Activated T-helper 17 cell treated with anti-CD3 and anti-CD28 coated beads, Interleukin-2, amount 50 U/mL, for 72 hours (primary cell): Measurements from ENCODE around the gene BCL11B. TPM values are rescaled to one million over a fixed set of nuclear protein-coding genes. Genes with fewer than 3 reads are reported as not detected.
A peak's percentile ranks its signal among the peaks of the same experiment; 100 is the strongest.

ENCODE experiments used
- ATAC-seq: fragments of 150-1000 bp; cut with Tn5 transposase; replicated peaks from 2 replicates; pipeline ENCODE4 v1.10.0; 2021; ENCODE audit warnings: mild to moderate bottlenecking, moderate library complexity
- H3K27ac Mint-ChIP-seq: one replicate; pipeline ENCODE4 v1.8.0; 2022; ENCODE audit warnings: mixed read lengths
- H3K27me3 Mint-ChIP-seq: one replicate; pipeline ENCODE4 v1.8.0; 2022; ENCODE audit warnings: mixed read lengths
- H3K36me3 Mint-ChIP-seq: one replicate; pipeline ENCODE4 v1.8.0; 2022; ENCODE audit warnings: low read depth, mild to moderate bottlenecking, mixed read lengths
- H3K4me1 Mint-ChIP-seq: one replicate; pipeline ENCODE4 v1.8.0; 2022; ENCODE audit warnings: mixed read lengths
- H3K4me3 Mint-ChIP-seq: one replicate; pipeline ENCODE4 v1.8.0; 2022; ENCODE audit warnings: mild to moderate bottlenecking, mixed read lengths
- H3K9me3 Mint-ChIP-seq: one replicate; pipeline ENCODE4 v1.8.0; 2022; ENCODE audit warnings: mixed read lengths
- total RNA-seq, 2 donors: library from RNA; stranded (reverse); gene quantifications; one replicate each; pipeline ENCODE4 v1.2.3, GENCODE V29; 2022

Gene BCL11B
- total RNA-seq, 2 donors from 2014 or later, result 51.4 to 52.9 TPM

GRCh38 chr14:99136401-99136800, 135.6 kb downstream of the BCL11B start:
- no peaks in the 10 kb centered on the region for H3K36me3 Mint-ChIP-seq
- no peak overlapping the region for H3K4me3 Mint-ChIP-seq
- peaks cover 18% of the 10 kb centered on the region for H3K4me1 Mint-ChIP-seq
- no peaks in the 10 kb centered on the region for H3K27me3 Mint-ChIP-seq
- no peak for ATAC-seq
- H3K9me3 Mint-ChIP-seq, result no peaks in the 10 kb centered on the region
- H3K27ac Mint-ChIP-seq, result no peak overlapping the region

GRCh38 chr14:99136047-99136400, 136.0 kb downstream of the BCL11B start:
- Mint-ChIP-seq H3K27ac (no peak overlapping the region), H3K36me3 (no peaks in the 10 kb centered on the region), H3K9me3 (no peaks in the 10 kb centered on the region), H3K4me1 (peaks cover 16% of the 10 kb centered on the region), H3K4me3 (no peak overlapping the region), H3K27me3 (no peaks in the 10 kb centered on the region)
- no peak for ATAC-seq

GRCh38 chr14:99134516-99135046, 137.4 kb downstream of the BCL11B start:
- H3K36me3 Mint-ChIP-seq, result no peaks in the 10 kb centered on the region
- H3K27me3 Mint-ChIP-seq, result no peaks in the 10 kb centered on the region
- no peak overlapping the region for H3K4me3 Mint-ChIP-seq
- ATAC-seq, result no peak
- no peaks in the 10 kb centered on the region for H3K9me3 Mint-ChIP-seq
- peaks cover 22% of the 10 kb centered on the region for H3K4me1 Mint-ChIP-seq
- no peak overlapping the region for H3K27ac Mint-ChIP-seq

GRCh38 chr14:99133636-99134515, 138.1 kb downstream of the BCL11B start:
- Mint-ChIP-seq H3K4me1 (peaks cover 28% of the 10 kb centered on the region), H3K9me3 (no peaks in the 10 kb centered on the region), H3K27ac (no peak overlapping the region), H3K36me3 (no peaks in the 10 kb centered on the region), H3K27me3 (no peaks in the 10 kb centered on the region), H3K4me3 (no peak overlapping the region)
- no peak for ATAC-seq

- Mint-ChIP-seq H3K4me3 (no peak overlapping the region), H3K36me3 (no peaks in the 10 kb centered on the region), H3K9me3 (no peaks in the 10 kb centered on the region), H3K27ac (no peak overlapping the region), H3K4me1 (peaks cover 24% of the 10 kb centered on the region), H3K27me3 (no peaks in the 10 kb centered on the region)
- ATAC-seq, result no peak
Measured at GRCh38 chr14:99132821-99133635, 139.0 kb downstream of the BCL11B start.

- peaks cover 14% of the 10 kb centered on the region for H3K4me1 Mint-ChIP-seq
- no peaks in the 10 kb centered on the region for H3K9me3 Mint-ChIP-seq
- no peaks in the 10 kb centered on the region for H3K27me3 Mint-ChIP-seq
- no peak overlapping the region for H3K27ac Mint-ChIP-seq
- no peak overlapping the region for H3K4me3 Mint-ChIP-seq
- no peak for ATAC-seq
- no peaks in the 10 kb centered on the region for H3K36me3 Mint-ChIP-seq
Measured at GRCh38 chr14:99131632-99132271, 140.2 kb downstream of the BCL11B start.

GRCh38 chr14:99129998-99130397, 142.0 kb downstream of the BCL11B start:
- peak overlapping the region; percentile 73 for H3K27ac Mint-ChIP-seq
- peaks cover 18% of the 10 kb centered on the region for H3K4me1 Mint-ChIP-seq
- H3K27me3 Mint-ChIP-seq, result no peaks in the 10 kb centered on the region
- no peak overlapping the region for H3K4me3 Mint-ChIP-seq
- H3K36me3 Mint-ChIP-seq, result no peaks in the 10 kb centered on the region
- no peak for ATAC-seq
- H3K9me3 Mint-ChIP-seq, result no peaks in the 10 kb centered on the region

- H3K4me3 Mint-ChIP-seq, result no peak overlapping the region
- H3K36me3 Mint-ChIP-seq, result no peaks in the 10 kb centered on the region
- peaks cover 18% of the 10 kb centered on the region for H3K4me1 Mint-ChIP-seq
- peak overlapping the region; percentile 73 for H3K27ac Mint-ChIP-seq
- peak; percentile 37 for ATAC-seq
- no peaks in the 10 kb centered on the region for H3K9me3 Mint-ChIP-seq
- H3K27me3 Mint-ChIP-seq, result no peaks in the 10 kb centered on the region
Measured at GRCh38 chr14:99129211-99129696, 142.7 kb downstream of the BCL11B start.

- H3K36me3 Mint-ChIP-seq, result no peaks in the 10 kb centered on the region
- H3K27me3 Mint-ChIP-seq, result no peaks in the 10 kb centered on the region
- no peak for ATAC-seq
- peaks cover 18% of the 10 kb centered on the region for H3K4me1 Mint-ChIP-seq
- no peaks in the 10 kb centered on the region for H3K9me3 Mint-ChIP-seq
- no peak overlapping the region for H3K27ac Mint-ChIP-seq
- no peak overlapping the region for H3K4me3 Mint-ChIP-seq
Measured at GRCh38 chr14:99128185-99128584, 143.8 kb downstream of the BCL11B start.

GRCh38 chr14:99127651-99128167, 144.3 kb downstream of the BCL11B start:
- Mint-ChIP-seq H3K4me1 (peaks cover 18% of the 10 kb centered on the region), H3K4me3 (no peak overlapping the region), H3K27ac (no peak overlapping the region)

GRCh38 chr14:99125616-99126431, 146.2 kb downstream of the BCL11B start:
- no peaks in the 10 kb centered on the region for H3K27me3 Mint-ChIP-seq
- no peak overlapping the region for H3K4me3 Mint-ChIP-seq
- no peaks in the 10 kb centered on the region for H3K36me3 Mint-ChIP-seq
- peaks cover 18% of the 10 kb centered on the region for H3K4me1 Mint-ChIP-seq
- no peak overlapping the region for H3K27ac Mint-ChIP-seq
- H3K9me3 Mint-ChIP-seq, result no peaks in the 10 kb centered on the region
- no peak for ATAC-seq

More at GRCh38 chr14:99127651-99128167, 144.3 kb downstream of the BCL11B start:
- Mint-ChIP-seq H3K36me3 (no peaks in the 10 kb centered on the region), H3K9me3 (no peaks in the 10 kb centered on the region), H3K27me3 (no peaks in the 10 kb centered on the region)
- ATAC-seq, result no peak

GRCh38 chr14:99125113-99125512, 146.9 kb downstream of the BCL11B start:
- no peak overlapping the region for H3K27ac Mint-ChIP-seq
- H3K27me3 Mint-ChIP-seq, result no peaks in the 10 kb centered on the region
- peaks cover 16% of the 10 kb centered on the region for H3K4me1 Mint-ChIP-seq
- no peak overlapping the region for H3K4me3 Mint-ChIP-seq
- H3K36me3 Mint-ChIP-seq, result no peaks in the 10 kb centered on the region
- no peaks in the 10 kb centered on the region for H3K9me3 Mint-ChIP-seq
- no peak for ATAC-seq

- H3K27ac Mint-ChIP-seq, result no peak overlapping the region
- no peaks in the 10 kb centered on the region for H3K36me3 Mint-ChIP-seq
- H3K9me3 Mint-ChIP-seq, result no peaks in the 10 kb centered on the region
- no peak for ATAC-seq
- no peaks in the 10 kb centered on the region for H3K27me3 Mint-ChIP-seq
- peaks cover 11% of the 10 kb centered on the region for H3K4me1 Mint-ChIP-seq
- no peak overlapping the region for H3K4me3 Mint-ChIP-seq
Measured at GRCh38 chr14:99124482-99125105, 147.4 kb downstream of the BCL11B start.
